ENCODE results near the gene HAPSTR1. TPM values are rescaled to one million over a fixed set of nuclear protein-coding genes. Genes with fewer than 3 reads are reported as not detected.
"Not testable (repeated sequence)": the region's sequence is repeated elsewhere in the genome, so short reads cannot be mapped to it uniquely, and the experiment has no call there.

The HAPSTR1 gene
- total and polyA plus RNA-seq, 2 of the 8 experiments (the other 6 are each of a cell fraction or from before 2014, with no cell fraction given) = 11.9 to 66.1 TPM

DNA sequence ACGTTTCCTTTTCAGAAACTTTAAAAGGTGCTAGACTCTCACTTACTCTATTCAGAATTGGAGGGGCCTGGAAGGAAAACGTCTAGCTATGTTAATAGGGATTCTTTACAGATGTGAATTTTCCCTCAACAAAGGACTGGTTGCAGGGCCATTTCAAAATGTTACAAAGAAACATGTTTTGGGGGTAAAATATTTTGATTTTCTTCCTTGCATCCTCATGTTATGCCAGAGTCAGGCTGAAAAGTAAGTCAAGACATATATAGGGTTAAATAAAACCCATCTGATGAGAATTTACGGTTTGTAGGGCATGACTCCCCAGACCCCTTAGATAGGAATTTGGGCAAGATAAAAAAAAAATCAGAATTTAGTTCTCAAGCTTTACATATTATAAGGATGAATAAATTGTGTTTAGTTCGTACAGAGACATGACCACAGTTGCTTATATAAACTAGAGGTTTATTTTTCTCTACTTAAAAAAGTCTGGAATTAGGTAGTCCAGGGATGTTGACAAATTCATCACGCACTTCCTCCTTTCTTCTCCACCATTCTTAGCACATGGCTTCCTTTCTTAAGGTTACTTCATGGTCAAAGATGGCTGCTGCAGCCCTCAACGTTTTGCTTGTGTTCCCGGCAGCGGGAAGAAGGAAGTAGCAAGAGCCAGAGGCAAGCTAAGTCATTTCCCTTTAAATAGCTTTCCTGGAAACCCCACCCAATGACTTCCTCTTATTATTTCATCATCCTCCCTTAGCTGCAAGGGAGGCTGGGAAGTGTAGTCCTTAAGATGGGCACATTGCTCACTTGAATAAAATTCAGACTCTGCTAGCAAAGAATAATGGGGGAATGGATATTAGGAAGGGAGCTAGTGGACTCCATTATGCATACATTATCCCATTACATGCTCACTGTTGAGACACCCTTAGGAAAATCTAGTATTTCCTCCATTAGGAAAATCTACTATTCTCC is 12.7 kb upstream of the HAPSTR1 start:
- 80% methylated on average over 8 of the region's 8 CpGs; no CpG with 5 or more reads in 1 of the 2 experiments for WGBS, 2 experiments (ENCODE audit: extremely low coverage in 1 of 2, insufficient coverage in 1 of 2, insufficient read length in 1 of 2, insufficient replicate concordance in 2 of 2, low coverage in 1 of 2, low lambda C conversion rate in 2 of 2, missing lambda C conversion rate in 1 of 2)
- FAIRE-seq = not testable (repeated sequence)
- CTCF ChIA-PET (ENCODE audit: partially characterized antibody) = interaction anchor here (0.6 to 1.5 kb wide), 5 partner anchors 29 to 72 kb away, joined by 3 to 4 read pairs (median 3); no protein-coding TSS in a partner anchor

More for the DNA sequence above, 12.7 kb upstream of the HAPSTR1 start:
- H3K9ac ChIP-seq (replicated peaks in 1 of 4; ENCODE audit: extremely low read depth in 1 of 4, low read depth in 3 of 4, low read length in 3 of 4); DNase-seq (ENCODE audit: low read depth in 1 of 2, low spot score in 2 of 2); H3K4ac ChIP-seq (replicated peaks; ENCODE audit: insufficient read length, low read depth, low read length); H3K9me3 ChIP-seq (ENCODE audit: insufficient read depth in 2 of 2, low read depth in 1 of 2, low read length in 1 of 2); H3K27ac ChIP-seq (ENCODE audit: low read depth, low read length); H2BK20ac ChIP-seq (ENCODE audit: low read length); H2BK5ac ChIP-seq (ENCODE audit: low read depth, low read length); H3K56ac ChIP-seq (replicated peaks; ENCODE audit: insufficient read length, low read depth, low read length); H4K91ac ChIP-seq (replicated peaks; ENCODE audit: insufficient read length, low read length); H2AK5ac ChIP-seq (ENCODE audit: low read depth, low read length); H3K27me3 ChIP-seq (replicated peaks in 1 of 4; ENCODE audit: control insufficient read depth in 3 of 4, extremely low read depth in 1 of 4, insufficient read depth in 3 of 4, low read length in 3 of 4); H2BK120ac ChIP-seq (replicated peaks; ENCODE audit: low read depth, low read length); H3K18ac ChIP-seq (ENCODE audit: extremely low read depth, low read length); H3K4me3 ChIP-seq (ENCODE audit: extremely low read depth in 1 of 4, insufficient read depth in 2 of 4, low read depth in 3 of 4, low read length in 4 of 4); H4K20me1 ChIP-seq (replicated peaks in 1 of 2; ENCODE audit: control insufficient read depth in 1 of 2, insufficient read depth in 2 of 2, low read length in 2 of 2); H3K36me3 ChIP-seq (ENCODE audit: control insufficient read depth in 2 of 4, insufficient read depth in 4 of 4, low read length in 3 of 4); H3K79me2 ChIP-seq (ENCODE audit: control insufficient read depth in 1 of 2, insufficient read depth in 2 of 2, low read length in 2 of 2); H3K79me1 ChIP-seq (ENCODE audit: low read depth, low read length); H3K4me2 ChIP-seq (ENCODE audit: insufficient read depth in 1 of 2, low read depth in 2 of 2, low read length in 2 of 2); H3K4me1 ChIP-seq (replicated peaks in 1 of 4; ENCODE audit: control insufficient read depth in 3 of 4, insufficient read depth in 4 of 4, low read length in 3 of 4); H3K14ac ChIP-seq (ENCODE audit: insufficient read length); H3K23me2 ChIP-seq (ENCODE audit: low read depth, low read length); H2BK12ac ChIP-seq (ENCODE audit: low read depth, low read length); H4K8ac ChIP-seq (ENCODE audit: extremely low read depth, insufficient read depth, low read length); H4K5ac ChIP-seq (ENCODE audit: insufficient read length, low read depth, low read length); H3K23ac ChIP-seq (ENCODE audit: insufficient read length); H2BK15ac ChIP-seq (ENCODE audit: low read length); H2AFZ ChIP-seq (ENCODE audit: low read length): not testable (repeated sequence)
- POLR2A ChIA-PET (ENCODE audit: partially characterized antibody) = interaction anchor here (0.9 to 8.4 kb wide), 8 partner anchors 9 to 31 kb away, joined by 3 to 72 read pairs (median 5); partner anchors contain the start of gene HAPSTR1
- TF ChIP-seq CEBPB (IDR thresholded peaks at IDR 0.05; ENCODE audit: low read depth, low read length) = peak; percentile 90
- TF ChIP-seq, protein P1, sequence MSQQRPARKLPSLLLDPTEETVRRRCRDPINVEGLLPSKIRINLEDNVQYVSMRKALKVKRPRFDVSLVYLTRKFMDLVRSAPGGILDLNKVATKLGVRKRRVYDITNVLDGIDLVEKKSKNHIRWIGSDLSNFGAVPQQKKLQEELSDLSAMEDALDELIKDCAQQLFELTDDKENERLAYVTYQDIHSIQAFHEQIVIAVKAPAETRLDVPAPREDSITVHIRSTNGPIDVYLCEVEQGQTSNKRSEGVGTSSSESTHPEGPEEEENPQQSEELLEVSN (IDR thresholded peaks at IDR 0.05) = peak; percentile 70; the same call in 1 of the 2 replicates
- TF ChIP-seq, protein P2, sequence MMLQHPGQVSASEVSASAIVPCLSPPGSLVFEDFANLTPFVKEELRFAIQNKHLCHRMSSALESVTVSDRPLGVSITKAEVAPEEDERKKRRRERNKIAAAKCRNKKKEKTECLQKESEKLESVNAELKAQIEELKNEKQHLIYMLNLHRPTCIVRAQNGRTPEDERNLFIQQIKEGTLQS (IDR thresholded peaks at IDR 0.05; ENCODE audit: insufficient read depth, low read depth, low read length) = 0 out of 2 replicates have a peak, but pooled peaks have one; percentile 7
- TF ChIP-seq SIX5 (IDR thresholded peaks at IDR 0.05; ENCODE audit: low read depth, low read length) = peak; percentile 46; the same call in 1 of the 2 replicates
- TF ChIP-seq, protein P3, sequence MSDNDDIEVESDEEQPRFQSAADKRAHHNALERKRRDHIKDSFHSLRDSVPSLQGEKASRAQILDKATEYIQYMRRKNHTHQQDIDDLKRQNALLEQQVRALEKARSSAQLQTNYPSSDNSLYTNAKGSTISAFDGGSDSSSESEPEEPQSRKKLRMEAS (IDR thresholded peaks at IDR 0.05) = 0 out of 2 replicates have a peak, but pooled peaks have one; percentile 17
- peak; percentile 66; the same call in 1 of the 2 replicates for TF ChIP-seq YY1 (IDR thresholded peaks at IDR 0.05; ENCODE audit: low read depth, low read length)

Measured in H1 (cell line).